ENCODE measurements around the gene USP6NL.

USP6NL gene

DNA sequence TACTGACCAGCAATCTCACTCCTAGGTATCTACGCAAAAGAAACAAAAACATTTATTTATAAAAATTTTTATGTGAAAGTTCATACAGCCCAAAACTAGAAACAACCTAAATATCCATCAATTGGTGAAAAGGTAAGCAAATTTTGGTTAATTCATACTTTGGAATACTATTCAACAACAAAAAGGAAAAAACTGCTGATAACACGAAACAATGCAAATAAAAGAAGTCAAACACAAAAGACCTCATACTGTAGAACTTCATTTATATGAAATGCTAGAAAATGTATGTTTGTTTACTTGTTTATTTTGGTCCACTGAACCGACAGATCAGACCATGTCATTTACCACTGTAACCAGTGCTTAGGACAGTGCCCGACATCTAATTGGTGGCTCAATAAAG lies 60.3 kb downstream of the USP6NL start:
- no peak for DNase-seq (ENCODE audit: low spot score)

DNA sequence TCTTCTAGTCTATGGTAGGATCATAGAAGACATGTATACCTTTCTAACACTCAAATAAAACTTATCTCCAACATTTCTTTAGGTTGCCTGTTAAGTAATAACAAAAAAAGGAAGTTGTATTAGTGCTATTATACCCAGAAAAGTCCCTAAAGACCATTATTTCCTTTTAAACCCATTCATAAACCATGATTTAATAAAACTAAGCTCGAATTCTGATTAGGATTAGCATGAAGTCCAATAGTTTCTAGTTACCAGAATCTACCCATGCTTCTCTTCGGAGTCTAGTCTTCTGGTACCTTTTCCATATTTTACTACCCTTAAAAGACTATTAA lies 62.7 kb downstream of the USP6NL start:
- DNase-seq (ENCODE audit: low spot score) = no peak

GRCh38 chr10:11548065-11548767 lies 63.2 kb downstream of the USP6NL start:
- DNase-seq (ENCODE audit: low spot score) = no peak

GRCh38 chr10:11546581-11546980 lies 64.9 kb downstream of the USP6NL start:
- no peak for DNase-seq (ENCODE audit: low spot score)

DNA sequence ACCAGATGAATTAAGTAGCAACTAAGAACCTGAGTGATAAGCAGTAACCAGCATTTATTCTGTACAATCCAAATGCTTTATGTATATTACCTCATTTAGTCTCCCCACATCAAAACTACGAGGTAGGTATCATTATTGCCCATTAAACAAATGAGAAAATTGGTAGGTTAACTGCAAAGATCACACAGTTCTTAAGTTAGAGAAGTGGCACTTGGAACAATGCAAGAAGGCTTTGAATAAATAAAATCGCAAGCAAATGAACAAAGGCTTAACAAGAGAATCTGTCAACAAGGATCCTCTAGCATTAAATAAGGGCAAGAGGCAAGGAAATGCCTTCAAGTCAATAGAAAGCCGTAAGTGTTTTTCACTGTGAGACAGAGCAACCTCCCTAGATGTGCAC lies 70.2 kb downstream of the USP6NL start:
- DNase-seq (ENCODE audit: low spot score) = no peak

- no peak for DNase-seq (ENCODE audit: low spot score)
These were observed 72.1 kb downstream of the USP6NL start for GRCh38 chr10:11539191-11539868.

GRCh38 chr10:11538834-11539190 lies 72.6 kb downstream of the USP6NL start:
- no peak for DNase-seq (ENCODE audit: low spot score)

GRCh38 chr10:11536228-11536627 lies 75.2 kb downstream of the USP6NL start:
- DNase-seq (ENCODE audit: low spot score) = no peak

GRCh38 chr10:11535346-11535959 lies 76.0 kb downstream of the USP6NL start:
- no peak for DNase-seq (ENCODE audit: low spot score)

DNA sequence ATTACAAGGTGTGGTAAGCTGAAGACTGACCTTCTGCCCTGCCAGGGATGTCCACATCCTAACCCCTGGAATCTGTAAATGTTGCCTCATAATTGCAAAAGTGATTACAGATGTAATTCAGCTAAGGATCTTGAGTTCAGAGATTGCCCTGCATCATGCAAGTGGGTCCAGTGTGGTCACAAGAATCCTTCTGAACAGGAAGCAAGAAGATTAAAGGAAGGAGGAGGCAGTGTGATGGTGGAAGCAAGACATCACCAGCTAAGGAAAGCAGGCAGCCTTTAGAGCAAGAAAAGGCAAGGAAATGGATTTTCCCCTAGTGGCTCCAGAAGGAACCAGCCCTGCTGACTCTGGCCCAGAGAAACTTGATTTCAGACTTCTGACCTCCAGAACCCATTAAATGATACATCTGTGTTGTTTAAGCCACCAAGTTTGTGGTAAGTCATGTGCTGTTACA lies 78.1 kb downstream of the USP6NL start:
- DNase-seq (ENCODE audit: low spot score) = no peak

DNA sequence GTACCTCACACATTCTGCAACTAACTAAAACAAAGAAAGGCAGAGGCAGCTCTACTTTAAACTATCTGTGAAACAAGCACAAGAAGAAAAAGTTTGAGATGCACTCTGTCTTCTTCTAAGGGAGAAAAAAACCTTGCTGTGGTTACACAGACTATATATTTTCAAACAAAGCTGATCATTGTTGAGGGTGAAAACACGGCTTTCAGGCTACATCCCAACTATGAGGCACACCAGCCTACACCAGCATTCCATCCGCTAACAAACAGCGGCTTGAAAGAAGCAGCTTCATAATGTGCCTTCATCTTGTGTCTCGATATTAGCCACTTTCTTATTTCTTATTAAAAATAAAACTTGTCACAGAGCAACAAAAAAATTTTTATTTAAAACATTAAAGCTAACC lies 79.1 kb downstream of the USP6NL start:
- no peak for DNase-seq (ENCODE audit: low spot score)

DNA sequence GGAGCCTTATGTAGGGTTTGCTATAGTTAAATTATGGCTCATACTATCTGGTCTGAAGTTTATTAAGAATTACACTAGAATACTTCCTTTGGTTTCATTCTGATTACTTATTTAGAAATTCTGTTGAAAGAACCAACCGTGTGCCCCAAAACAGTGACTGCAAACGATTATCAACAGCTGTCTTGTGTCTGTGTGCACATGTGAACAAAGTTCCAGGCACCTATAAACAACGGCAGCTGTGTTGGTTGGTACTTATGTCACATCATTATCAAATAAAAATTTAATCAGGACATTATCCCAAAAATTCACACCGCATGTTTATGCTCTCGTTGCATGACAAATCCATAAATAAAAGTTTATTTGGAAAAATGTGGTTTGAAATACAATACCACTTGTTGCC lies 80.6 kb downstream of the USP6NL start:
- no peak for DNase-seq (ENCODE audit: low spot score)

- no peak for DNase-seq (ENCODE audit: low spot score)
These were observed 82.1 kb downstream of the USP6NL start for GRCh38 chr10:11529276-11529903.

DNA sequence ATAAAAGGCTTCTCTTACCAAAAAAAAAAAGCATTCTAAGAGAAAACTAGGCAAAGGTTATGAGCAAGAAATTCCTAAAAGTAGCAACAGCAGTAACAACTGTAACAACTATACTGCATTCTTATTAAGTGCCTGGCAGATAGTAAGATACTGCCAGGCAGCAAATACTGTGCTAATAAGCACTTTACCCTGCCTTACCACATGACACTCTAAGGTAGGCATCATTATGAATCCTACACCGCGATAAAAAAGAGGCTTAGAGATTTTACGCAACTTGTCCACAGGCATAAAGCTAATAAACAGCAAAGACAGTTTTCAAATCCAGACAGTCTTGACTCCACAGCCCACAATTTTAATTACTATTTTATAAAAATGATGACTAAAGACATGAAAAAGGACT lies 83.2 kb downstream of the USP6NL start:
- DNase-seq (ENCODE audit: low spot score) = no peak

- DNase-seq (ENCODE audit: low spot score) = no peak
These were observed 83.7 kb downstream of the USP6NL start for GRCh38 chr10:11527691-11528255.

- no peak for DNase-seq (ENCODE audit: low spot score)
These were observed 84.4 kb downstream of the USP6NL start for GRCh38 chr10:11527068-11527467.

DNA sequence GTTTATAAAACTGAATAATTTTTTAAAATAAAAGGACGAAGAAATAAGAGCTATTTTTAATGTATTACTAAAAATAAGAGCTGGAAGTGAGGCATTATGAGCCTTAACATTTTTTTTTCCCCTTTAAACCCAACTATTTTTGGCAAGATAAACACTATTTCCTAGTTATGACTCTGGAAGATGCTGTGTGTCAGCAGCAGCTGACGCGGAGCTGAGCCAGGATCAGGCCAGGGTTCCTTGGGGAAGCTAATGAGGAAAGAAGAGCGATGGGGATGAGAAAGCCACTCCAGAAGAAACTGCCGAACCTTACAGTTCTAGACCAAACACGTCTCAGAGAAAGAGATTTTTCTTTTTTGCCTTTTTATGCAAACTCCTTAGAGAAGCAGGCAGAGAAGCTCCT lies 85.9 kb downstream of the USP6NL start:
- DNase-seq (ENCODE audit: low spot score) = no peak

DNA sequence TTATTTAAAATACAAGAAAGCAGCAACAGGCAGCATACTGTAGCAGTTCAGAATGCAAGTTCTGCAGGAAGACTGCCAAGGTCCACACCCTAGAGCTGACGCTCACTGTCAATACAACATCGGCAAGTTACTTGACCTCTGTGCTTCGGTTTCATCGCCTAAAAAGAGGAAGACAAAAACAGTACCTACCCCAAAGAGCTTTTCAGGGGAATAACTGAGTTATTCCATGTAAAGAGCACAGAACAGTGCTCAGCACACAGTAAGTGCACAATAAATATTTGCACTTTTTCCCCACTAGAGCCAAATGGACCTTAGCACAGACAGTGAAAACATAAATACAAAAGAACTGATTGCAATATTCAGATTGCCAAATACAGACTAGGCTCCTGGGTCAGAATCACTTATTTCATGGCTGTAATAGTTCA lies 88.6 kb downstream of the USP6NL start:
- no peak for DNase-seq (ENCODE audit: low spot score)

GRCh38 chr10:11521860-11522259 lies 89.6 kb downstream of the USP6NL start:
- no peak for DNase-seq (ENCODE audit: low spot score)

DNA sequence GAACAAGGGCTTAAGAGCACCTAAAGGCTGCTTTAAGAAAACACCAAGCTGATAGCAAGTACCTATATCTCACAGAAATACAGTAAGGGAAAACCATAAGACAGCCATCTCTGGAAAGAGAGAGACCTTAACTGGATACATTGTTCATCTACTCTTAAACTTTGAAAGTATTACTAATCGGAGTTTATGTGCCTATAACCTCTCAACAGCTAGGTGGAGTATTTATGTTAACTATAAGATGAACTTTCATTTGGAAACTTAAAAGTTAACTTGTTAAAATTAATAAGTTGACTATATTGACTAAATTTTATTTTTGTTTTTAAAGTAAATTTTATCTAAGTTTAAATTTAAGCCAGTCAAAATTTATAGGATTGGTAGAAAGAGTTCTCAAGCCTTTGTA lies 90.6 kb downstream of the USP6NL start:
- no peak for DNase-seq (ENCODE audit: low spot score)

DNA sequence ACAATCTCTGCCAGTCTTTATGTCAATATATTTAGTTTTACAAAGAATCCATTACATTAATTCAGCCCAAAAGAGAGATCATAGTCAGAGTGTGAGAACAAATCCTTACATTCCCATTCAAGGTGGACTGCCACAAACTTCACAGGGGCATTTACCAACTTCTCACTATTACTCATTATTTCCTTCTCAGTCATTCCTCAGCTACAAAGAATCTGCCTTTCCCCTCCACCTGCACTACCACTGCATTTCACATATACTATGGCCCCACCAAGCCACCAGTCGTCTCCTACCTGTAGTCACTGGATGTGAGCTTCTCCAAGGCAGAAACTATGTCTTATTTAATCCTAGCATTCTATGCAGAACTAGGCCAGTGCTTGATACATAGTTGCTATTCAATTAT lies 94.3 kb downstream of the USP6NL start:
- DNase-seq (ENCODE audit: low spot score) = no peak

DNA sequence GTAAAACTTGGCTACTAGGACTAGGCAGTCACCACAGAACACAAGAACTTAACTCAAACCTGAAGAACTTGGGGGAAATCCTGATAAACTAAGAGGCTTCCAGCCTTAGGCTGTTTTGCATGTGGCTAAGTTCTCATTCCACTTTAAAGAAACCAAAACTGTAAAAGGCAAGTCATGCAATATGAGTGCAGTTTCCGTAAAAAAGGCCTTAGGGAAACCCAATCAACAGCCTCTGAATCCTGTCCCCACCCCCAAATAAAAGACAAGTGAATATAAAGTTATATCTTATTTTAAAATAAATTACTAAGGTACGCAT lies 95.1 kb downstream of the USP6NL start:
- DNase-seq (ENCODE audit: low spot score) = no peak

Data from CD4-positive, alpha-beta T cell treated with Interleukin-6 at 100 ng/mL for 8 hours (primary cell).